ENCODE data around the gene SNHG17.

GRCh38 chr20:38447251-38447661 is 12.1 kb upstream of the SNHG17 start:
- no peak for TF ChIP-seq POLR2AphosphoS5 (IDR thresholded peaks at IDR 0.05)
- no peak for TF ChIP-seq EP300 (IDR thresholded peaks at IDR 0.05; ENCODE audit: low read depth)
- no peak for TF ChIP-seq POLR2A (IDR thresholded peaks at IDR 0.05)
